ENCODE data around the gene NPHS1.
A peak's percentile ranks its signal among the peaks of the same experiment; 100 is the strongest.

Gene NPHS1

GRCh38 chr19:35879068-35879467 lies 26.8 kb upstream of the NPHS1 start:
- DNase-seq = no peak

GRCh38 chr19:35874392-35874930 lies 22.2 kb upstream of the NPHS1 start:
- DNase-seq = no peak

- DNase-seq = no peak
These were observed 19.9 kb upstream of the NPHS1 start for GRCh38 chr19:35872180-35872579.

GRCh38 chr19:35871611-35872010 lies 19.3 kb upstream of the NPHS1 start:
- DNase-seq = no peak

GRCh38 chr19:35870798-35871197 lies 18.5 kb upstream of the NPHS1 start:
- DNase-seq = no peak

GRCh38 chr19:35870124-35870736 lies 17.9 kb upstream of the NPHS1 start:
- DNase-seq = peak; percentile 77

- DNase-seq = peak; percentile 92
These were observed 17.2 kb upstream of the NPHS1 start for GRCh38 chr19:35869327-35870123.

GRCh38 chr19:35868823-35869326 lies 16.6 kb upstream of the NPHS1 start:
- DNase-seq = no peak

- peak; percentile 75 for DNase-seq
These were observed 16.0 kb upstream of the NPHS1 start, which contains the start of gene APLP1 for GRCh38 chr19:35868172-35868822. Gene APLP1, plus strand, starts transcription at chr19:35868574. Its CDS starts 63 bp downstream, at chr19:35868637.

- DNase-seq = no peak
These were observed 10.7 kb upstream of the NPHS1 start for GRCh38 chr19:35863018-35863417.

GRCh38 chr19:35862528-35862927 lies 10.2 kb upstream of the NPHS1 start:
- DNase-seq = no peak

- no peak for DNase-seq
These were observed 9.4 kb upstream of the NPHS1 start for GRCh38 chr19:35861640-35862160.

GRCh38 chr19:35860818-35861639 lies 8.7 kb upstream of the NPHS1 start:
- DNase-seq = no peak

- no peak for DNase-seq
These were observed 8.1 kb upstream of the NPHS1 start for GRCh38 chr19:35860436-35860817.

GRCh38 chr19:35859414-35859813 lies 7.1 kb upstream of the NPHS1 start:
- DNase-seq = no peak

- no peak for DNase-seq
These were observed 6.0 kb upstream of the NPHS1 start for GRCh38 chr19:35858311-35858710.

GRCh38 chr19:35856546-35857149 lies 4.3 kb upstream of the NPHS1 start, which contains the start of gene KIRREL2:
Gene KIRREL2, plus strand, starts transcription at chr19:35856911. Its CDS starts 209 bp downstream, at chr19:35857120.
- peak; percentile 24 for DNase-seq

GRCh38 chr19:35853038-35853756 lies 893 bp upstream of the NPHS1 start:
- DNase-seq = no peak

- DNase-seq = no peak
These were observed 883 bp downstream of the NPHS1 start for GRCh38 chr19:35851213-35852028.

GRCh38 chr19:35848919-35849505 lies 3.3 kb downstream of the NPHS1 start:
- no peak for DNase-seq
